ENCODE data around the gene MAP4K1.

MAP4K1 gene

DNA sequence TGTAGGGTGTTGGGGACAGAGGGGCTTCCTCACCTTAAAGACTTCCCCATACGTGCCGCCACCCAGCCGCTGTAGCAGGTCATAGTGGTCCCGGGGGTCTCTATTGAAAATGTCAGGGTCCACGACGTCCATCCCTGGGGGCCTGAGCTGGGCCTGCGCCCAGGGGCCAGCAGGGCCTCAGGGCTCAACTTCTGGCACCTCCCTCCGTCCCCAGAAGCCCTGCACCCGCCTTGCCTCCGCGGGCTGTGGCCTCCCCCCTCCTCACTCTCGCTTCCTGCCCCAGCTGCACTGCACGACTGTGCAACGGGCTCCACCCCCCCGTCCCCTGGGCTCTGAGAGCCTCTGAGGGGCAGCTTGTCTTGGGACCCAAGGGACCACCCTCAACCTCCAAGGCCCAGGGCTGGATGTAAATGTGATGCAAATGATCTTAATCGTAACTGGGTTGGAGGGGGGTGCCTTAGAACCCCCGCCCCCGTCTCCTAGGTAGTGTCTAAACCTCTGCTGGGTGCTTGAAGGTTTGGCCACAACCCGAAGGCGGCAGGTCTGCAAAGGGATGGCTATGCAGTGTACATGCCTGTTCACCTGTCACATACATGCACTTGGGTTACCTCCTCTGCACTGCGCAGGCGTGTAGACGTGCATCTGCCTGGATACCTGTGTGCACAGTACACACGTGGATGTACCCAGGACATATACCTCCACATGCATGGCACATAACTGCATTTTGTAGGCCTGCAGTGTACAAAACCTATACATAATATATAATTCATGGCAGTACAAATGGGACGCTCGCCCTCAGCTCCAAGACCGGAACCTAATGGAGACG is at the start of gene MAP4K1:
Gene MAP4K1, minus strand, starts transcription at position 190 of the 826 bp plus-strand sequence. Its CDS starts 58 bp downstream, at position 132.
- DNase-seq, result peak; percentile 49 to 58

DNA sequence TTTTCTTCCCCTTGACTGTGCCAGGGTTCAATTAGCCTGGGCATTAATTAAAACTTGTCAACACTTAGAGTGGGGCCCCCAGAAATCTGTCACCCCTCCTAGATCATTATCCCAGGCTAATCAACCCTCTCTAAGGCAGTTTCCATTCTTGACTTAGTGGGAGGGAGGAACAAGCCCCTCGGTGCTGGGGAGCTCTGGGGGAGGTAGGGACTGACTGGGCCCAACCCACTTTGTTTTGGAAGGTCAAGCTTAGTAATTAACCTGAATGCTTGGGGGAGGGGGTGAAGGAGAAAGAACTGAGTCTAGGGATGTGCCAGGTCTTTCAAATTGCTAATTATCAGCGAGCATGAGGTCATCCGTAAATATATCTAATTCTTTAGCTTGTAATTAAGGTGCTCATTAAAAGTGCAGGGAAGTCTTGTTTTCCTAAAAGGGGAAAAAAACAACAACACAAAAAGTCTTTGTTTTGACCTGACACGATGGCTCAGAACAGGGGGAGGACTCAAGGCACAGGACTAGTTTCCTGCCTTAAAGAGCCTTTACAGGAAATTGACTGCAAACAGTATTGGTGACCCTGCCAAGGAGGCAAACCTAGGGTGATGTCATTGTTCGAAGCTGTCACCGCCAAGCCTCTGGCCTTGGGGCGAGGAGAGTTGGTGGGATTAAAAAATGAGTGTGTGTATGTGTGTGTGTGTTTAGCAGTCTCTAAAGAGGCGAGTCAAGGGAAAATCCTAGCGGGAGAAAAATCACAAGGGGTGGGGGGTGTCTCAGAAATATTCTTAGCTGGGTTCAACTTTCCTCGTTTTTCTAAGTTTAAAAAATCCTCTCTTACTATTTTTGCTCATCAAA is 49.1 kb upstream of the MAP4K1 start:
- peak in 1 of 2 experiments; percentile 24 for DNase-seq

DNA sequence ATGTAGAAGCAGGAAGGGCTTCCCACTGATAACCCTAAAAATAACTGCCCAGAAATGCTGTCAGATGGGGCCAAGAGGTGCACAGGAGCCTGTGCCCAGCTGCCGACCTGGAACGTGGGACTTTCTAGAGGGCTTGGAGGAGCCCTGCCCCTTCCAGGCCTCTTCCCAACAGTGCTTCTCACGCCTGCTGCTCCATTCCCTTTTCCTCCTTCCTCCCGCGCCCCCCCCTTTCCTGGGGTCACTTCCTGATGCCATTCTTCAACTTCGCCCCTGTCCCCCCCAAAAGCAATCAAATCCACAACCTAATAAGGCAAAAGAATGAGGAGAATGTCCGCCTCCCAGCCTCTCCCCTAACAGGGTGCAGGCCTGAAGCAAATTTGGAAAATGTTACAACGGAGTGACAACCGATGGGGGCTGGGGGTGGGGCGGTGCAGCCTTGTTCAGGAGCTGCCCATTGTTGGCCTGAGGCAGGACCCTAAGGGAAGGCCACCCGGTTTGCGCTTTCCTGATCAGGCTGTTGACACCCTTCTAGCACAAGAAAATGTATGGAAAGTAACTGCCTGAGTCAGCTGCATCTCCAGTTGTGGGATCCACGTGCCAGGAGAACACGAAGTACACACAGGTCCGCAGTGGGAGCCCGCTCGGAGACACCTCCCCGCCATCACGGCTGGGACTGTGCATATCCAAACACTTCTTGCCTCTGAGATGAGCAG is 48.4 kb upstream of the MAP4K1 start:
- DNase-seq, result no peak

DNA sequence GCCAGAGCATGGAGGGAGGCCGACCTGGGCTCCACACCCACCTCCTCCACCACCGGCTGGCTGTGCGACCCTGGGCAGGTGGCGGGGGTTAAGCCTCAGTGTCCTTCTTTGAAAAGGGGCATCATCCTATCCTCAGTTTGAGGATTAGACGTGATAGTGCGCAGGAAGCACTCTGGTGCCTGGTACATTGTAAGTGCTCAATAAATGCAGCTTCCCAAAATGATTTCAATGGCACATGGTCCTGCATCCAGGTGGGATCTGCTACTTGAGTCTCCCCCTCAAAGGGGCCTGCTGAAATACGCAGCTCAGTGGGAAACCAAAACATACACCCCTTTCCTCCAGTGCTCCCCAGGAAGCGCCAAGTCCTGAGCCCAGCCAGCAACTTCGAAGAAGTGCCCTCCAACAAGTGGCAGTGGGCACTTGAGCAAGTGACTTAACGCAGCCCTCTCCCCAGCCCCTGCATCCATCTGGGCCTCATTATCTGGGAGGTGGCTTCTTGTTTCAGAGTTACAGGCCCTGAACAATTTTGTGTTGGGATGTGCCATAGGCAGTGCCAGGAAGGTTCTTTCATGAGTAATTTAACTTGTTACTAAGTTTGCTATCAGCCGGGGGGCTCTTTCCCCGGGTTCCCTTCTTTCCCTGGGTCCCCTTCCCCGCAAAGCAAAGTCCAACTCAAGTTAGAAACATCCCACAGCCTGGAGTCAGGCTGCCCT is 47.6 kb upstream of the MAP4K1 start:
- DNase-seq, result no peak

DNA sequence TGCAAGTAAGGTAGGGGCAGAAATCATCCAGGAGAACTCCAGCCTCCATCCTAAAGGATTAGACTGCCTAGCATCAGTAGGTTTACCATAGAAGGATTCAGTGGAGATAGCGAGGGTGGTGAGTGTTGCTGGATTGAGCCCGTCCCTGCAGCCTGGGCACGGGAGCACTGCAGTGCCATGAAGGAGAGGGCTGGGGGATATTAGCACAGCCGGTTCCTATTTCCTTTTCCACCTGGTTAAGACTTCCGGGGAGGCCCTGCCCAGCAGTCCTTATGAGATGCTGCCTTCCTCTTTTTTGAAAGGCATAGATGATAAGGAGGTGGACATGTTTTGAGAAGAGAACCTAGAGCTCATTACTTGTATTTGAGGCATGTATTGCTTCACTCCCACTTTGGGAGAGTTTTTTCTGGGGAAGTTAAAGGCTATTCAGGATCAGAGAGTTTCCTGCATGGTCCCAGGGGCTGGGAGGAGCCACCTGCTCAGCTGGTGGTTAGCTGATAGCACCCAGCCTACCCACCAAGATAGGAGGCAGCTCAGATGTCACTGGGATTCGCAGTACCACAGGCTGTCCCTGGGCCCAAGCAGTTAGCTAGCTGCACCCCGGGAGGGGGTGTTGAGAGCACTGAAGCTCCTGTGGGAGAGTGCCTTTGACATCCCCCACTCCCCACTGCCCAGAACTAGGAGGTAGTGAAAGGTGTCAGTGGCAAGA is 46.9 kb upstream of the MAP4K1 start:
- peak; percentile 96 for DNase-seq

DNA sequence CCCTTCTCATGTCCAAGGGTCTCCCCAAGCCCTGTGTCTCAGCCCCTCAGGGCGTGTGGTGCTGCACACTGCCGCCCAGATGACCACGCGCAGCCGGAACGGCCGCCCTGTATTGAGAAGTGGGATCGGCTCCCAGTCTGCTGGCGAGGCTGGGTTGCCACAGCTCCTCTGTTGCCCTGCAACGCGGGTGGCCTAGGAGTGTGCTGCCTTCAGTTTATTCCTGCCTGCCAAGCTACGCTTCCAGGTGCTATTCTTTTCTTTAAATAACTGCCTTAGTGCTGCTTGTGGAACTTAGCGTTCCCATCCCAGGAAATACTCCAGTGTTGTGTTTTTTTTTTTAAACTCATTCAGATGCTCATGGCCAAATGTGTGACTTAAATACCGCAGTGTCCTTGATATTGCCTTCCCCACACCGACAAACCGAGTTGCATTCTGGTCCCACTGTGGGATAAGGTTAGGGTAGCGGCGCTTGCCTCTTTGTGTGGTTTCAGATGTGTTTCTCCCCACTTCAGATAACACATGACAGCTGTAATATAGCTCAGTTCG is 46.3 kb upstream of the MAP4K1 start:
- DNase-seq, result peak in 1 of 2 experiments; percentile 44

DNA sequence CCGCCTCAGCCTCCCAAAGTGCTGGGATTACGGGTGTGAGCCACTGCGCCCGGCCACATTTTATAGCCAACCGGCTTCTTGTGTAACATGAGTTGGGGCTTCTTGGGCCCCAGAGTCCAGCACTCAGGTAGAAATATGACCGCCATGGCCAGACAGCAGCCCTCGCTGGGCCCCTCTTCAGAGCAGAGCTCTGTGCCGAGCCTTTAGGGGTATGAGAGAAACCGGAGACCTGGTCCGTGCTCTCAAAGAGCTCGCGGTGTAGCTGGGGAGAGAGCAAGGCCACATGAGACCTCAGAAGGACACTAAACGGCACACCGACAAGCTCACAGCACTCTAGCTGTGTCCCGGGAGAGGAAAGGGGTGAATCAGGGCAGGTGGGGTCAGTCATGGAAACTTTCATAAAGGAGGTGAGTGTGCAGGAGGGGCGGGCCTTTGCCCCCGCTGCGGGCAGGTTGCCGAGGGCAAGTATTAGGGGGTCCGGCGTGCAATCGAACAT is 45.5 kb upstream of the MAP4K1 start:
- DNase-seq, result no peak

DNA sequence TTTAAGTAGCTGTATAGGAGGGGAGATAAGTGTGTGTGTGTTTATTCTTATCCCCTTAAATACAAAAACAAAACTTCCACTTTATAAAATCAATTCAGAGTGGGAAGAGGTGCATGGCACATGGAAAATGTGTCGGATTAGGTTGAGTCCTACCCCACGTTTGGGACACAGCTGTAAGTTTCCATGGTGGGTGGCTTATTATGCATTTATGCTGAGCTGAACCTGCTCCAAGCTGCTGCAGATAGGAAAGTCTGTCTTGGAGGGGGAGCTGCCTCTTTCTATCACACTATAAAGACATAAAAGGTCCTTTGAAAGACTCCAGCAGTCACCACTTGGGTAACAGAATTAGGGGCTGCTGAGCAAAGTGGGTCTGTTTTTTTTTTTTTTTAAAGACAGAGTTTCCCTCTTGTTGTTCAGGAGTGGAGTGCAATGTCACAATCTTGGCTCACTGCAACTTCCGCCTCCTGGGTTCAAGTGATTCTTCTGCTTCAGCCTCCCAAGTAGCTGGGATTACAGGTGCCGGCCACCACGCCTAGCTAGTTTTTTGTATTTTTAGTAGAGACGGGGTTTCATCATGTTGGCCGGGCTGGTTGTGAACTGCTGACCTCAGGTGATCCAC is 44.9 kb upstream of the MAP4K1 start:
- no peak for DNase-seq

DNA sequence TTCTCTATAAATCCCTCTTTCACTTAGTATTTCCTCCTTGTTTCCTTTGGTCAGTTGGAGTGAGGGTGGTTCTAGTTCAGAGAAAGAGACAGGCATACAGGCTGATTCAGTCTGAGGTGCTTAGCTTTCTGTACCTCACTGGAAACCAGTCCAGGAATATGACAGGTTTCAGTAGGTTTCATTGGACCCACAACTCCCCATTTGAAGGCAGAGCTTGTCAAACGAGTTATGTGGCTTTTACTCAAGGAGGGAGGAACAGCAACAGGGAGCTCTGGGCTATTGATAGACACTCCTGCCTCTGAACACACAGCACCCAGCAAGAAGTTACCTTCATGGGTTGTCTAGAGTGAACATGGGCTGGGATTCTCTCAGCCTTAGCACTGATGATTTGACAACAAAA is 44.2 kb upstream of the MAP4K1 start:
- no peak for DNase-seq

DNA sequence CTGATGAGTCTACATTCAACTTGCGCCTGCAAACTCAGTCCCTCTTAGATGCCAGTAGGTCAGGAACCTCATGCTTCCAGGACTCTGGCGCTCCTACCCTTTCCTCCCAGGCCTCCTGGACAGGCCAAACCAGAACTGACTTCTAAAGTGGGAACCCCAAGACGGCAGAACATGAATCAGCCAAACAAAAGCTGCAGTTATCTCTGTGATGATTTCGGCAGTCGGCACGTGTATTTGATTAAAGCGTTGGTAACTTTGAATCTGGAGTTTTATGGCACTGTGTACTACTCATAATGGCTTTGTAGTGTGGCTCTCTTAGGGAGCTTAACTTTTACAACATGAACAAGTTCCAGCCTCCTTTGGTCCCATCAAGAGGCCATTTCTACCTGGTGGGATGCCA is 43.4 kb upstream of the MAP4K1 start:
- DNase-seq, result no peak

DNA sequence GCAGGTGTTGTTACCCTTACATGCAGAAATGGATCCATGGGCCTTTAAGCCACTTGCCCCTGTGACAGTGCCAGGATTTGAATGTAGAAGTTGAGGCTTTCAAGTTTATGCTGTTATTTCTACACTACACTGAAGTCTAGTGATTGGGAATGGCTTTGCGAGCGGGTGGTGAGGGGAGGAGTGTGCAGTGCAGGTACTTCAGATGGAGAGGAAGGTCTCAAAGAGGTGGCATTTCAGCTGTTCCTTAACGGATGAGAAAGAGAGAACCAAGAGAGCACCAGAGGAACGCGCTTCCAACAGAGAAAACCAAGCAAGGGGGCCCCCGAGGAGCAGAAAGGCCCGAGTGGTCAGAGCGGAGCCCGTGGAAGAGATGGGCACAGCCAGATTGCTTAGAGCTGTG is 43.0 kb upstream of the MAP4K1 start:
- no peak for DNase-seq

DNA sequence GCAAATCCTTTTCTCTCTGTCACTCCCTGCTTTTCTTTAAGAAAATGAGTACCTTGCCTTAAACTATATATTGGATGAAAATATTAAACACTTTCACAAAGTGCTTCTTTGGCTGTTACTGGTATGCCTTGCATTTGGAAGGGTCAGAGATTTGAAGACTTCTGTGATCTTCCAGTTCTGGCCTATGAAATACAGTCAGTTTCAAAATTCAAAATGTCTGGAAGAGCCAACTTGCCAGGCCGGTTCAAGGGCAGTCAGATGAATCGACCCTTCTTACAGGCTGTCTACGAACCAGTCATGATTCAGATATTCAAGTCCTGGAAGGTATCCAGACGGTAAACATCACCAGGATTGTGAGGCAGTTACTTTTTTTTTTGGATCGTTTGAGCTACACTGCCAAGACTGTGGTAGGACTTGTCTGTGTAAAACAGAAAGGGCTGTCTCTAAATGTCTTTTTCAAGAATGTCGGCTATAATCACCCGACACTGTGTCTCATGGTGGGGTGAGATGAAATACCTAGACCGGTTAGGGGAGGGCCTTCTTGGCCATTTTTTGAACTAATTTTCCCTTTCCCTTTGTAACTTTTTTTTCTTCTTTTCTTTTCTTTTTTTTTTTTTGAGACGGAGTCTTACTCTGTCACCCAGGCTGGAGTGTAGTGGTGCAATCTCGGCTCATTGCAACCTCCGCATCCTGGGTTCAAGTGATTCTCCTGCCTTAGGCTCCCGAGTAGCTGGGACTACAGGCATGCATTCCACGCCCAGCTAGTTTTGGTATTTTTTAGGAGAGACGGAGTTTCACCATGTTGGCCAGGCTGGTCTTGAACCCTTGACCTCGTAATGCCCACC is 40.9 kb upstream of the MAP4K1 start:
- no peak for DNase-seq

DNA sequence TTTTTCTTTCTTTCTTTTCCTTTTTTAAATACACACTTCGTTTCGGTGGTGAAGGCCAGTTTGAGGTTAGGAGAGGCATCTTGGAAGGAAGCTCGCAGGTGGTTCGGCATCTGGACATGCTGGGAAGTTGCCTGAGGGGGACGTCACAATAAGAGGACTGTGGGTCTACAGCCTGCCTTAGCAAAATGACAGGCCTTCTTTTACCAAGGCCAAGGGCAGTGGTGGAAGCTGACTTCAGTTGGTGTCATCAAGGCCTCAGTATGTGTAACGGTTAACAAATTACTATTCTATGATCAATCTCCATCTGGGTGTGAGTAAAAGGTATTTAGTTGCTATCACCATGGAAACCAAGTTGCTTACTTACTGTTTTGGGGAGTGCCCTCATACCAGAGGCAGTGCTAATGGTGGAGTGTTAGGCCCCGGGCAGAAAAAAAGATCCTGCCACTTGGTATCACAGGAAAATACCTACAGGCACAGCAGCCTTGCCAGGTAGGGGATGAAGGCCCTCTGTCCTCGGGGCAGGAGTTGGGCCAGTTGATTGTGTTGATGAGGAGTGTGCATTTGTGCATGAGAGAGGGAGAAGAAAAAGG is 40.0 kb upstream of the MAP4K1 start:
- no peak for DNase-seq

DNA sequence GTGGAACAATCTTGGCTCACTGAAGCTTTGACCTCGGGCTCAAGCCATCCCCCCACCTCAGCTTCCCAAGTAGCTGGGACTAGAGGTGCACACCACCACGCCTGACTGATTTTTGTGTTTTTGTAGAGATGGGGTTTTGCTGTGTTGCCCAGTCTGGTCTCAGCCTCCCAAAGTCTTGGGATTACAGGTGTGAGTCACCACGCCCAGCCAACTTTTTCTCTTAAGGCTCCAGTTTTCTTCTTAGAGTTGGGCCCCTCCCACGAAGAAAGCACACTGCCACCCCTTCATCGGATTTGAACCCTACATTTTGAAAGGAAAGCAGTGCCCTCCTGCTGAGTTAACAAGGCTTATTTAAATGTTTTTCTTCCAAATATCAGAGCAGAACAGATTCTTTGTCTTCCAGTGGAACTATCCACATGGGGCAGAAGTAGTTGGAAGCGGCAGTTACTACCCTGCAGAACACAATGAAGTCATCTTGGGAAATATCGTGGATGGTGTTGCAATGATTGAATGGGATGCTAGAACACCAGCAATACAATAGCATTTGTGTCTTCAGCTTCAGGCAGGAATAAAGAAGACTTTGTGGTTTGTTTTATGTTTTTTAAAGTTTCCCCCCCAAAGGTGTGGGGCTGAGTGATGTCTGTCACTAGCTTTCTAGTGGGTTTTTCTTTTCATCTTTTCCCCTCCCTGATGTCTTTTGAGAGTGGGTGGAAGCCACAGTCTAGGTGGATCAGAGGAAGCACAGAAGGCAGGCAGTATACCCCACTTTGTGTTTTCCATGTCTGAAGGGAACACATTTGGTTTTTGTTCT is 38.6 kb upstream of the MAP4K1 start:
- peak in 1 of 2 experiments; percentile 4 for DNase-seq

DNA sequence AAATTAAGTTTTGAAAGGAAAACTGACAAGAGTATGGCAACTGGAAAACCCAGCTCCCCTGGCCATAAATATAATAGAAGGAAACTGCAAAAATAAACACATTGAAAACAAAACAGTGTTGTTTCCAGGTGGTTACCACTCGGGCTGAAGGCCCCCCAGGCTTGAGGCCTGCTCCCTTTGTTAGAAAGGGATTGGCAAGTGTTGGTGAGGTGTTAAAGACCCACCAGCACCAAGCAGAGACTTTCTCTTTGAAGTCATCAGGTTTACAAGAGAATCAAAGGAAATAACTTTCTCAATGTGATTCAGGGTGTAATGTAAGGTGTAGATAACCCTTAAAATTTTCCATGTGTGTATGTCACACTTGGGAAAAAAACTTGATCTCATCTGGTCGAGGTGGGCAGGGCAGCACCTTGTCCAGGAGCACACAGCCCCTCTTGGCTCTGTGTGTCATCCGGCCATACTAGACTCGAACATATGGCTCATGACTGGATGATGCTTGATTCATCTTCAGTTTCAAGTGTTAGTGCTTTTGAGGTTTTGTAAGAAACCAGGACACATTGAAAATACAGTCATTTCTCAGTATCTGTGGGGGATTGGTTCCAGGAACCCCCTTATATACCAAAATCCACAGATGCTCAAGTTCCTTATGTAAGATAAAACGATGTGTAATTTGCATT is 37.5 kb upstream of the MAP4K1 start:
- DNase-seq, result no peak

DNA sequence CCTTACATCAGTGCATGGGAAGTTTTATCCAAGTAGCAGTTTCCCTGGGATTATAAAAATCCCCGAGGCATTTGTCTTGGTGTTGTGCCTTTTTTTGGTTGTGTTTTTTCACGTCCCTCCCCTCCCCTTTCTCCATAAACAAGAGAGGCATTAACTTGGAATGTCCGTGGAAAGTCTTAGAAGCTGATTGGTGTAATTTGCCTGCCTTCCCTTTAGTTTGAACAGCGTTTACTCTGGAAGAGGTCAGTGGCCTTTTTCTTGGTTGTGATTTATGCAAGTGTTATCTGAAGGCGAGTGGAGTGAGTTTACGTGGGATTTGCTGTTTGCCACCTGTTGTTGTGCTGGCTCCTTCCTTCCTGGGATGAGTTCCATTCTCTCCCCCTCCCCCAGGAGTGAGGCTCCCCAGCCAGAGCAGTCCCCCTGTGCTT is 36.9 kb upstream of the MAP4K1 start:
- no peak for DNase-seq

DNA sequence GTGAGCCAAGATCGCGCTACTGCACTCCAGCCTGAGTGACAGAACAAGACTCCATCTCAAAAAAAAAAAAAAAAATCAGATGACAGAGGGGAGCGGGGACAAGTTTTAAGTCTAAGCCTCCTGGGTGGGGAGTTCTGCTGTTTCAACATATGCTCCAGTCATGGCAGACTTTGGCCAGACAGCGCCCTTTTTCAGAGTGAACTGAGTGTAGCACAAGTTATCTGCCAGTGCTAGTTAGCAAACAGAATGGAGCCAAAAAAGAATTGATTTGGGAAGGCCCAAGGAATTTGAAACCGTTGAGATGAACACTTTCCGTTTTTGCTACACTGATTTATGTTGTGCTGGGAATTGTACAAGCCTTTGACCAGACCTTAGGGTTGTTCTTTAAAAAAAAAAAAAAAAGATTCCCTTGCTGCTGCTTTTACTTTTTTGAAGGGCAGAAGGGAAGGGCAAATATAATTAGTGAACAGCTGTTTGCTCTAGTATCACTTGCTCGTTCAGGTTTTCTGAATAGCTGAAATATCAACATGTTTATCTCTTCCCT is 35.3 kb upstream of the MAP4K1 start:
- no peak for DNase-seq

Measured in Kasumi-1 (cell line).